HG03521 (cell line): ENCODE results near the gene TEX53.

ENCODE experiments used
- ATAC-seq: cut with Tn5 transposase; IDR thresholded peaks from one replicate; pipeline ENCODE4 v1.9.1; 2021; ENCODE audit warnings: mild to moderate bottlenecking, moderate library complexity; ENCODE audit not compliant: unreplicated experiment

Gene TEX53

DNA sequence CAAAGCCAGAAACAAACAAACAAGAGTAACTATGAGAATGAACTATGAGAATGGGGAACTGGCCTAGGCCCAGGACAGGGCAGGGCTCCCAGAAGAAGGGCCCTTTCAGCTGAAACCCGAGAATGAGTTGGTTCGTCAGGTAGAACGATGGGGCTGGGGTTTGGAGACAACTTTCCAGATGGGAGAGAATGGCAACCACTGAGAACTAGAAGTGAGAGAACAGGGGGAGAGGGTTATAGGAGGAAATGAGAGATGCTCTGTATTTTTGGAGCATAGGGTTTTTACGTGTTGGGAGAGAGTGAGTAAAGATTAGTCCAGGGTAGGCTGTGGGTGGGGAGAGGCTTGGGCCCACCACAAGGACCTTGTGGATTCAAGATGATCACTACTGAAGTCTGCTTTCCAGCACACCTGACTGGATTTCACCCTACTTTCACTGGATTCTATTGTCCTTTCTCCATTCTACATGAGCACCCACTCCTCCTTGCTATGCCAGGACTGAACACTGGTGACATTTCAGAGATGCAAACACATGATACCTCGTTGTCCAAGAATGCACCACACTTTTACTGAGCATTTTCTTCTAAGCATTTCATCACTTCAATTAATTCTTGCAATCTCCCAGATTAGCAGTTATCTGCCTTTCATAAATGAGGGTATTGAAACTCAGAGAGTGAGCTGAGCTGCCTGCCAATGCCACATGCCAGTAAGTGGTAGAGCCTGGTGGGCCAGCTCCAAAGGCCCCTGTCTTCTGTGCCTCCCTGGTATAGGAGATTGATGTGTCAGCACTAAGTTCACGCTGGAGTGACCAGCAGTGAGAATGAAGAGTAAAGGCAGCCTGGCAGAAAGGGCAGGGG, 49.7 kb downstream of the TEX53 start:
- ATAC-seq = no peak

DNA sequence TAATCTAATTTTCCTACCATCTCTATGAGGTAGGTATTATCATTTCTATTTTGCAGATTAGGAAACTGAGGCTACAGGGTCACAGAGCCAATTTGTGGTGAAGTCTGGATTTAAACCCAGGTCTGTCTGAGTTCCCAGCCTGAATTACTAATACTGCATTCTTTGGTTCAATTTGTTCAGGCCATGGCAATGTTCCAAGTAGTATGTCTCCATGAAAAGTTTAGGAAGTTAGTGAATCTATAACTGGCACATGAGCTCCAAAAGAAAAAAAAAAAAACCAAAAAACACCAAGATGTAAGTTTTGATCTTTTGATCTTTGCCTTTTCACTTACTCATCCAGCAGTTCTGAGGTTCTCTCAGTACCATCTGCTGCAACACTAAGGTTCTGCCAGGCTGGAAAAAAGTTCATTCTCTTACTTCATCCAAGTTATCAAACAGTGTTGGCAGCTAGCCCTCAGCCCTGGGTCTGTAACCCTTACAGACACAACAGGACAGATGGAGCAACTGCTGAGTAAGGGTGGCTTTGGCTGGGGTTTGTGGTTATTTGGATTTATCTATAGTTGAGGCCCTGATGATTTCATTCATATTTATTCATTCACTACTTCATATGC, 50.9 kb downstream of the TEX53 start:
- ATAC-seq = no peak
